Pons (tissue), 1 donor: ENCODE data around the gene MASP1.

Experiments used
- DNase-seq: peaks from one replicate; pipeline ENCODE4 v3.0.0-alpha.2; 2016; ENCODE audit warnings: low spot score

Gene MASP1

GRCh38 chr3:187293516-187294430, 2.2 kb upstream of the MASP1 start:
- no peak for DNase-seq

- no peak for DNase-seq
These were observed 1.3 kb upstream of the MASP1 start for GRCh38 chr3:187292631-187293515.

DNA sequence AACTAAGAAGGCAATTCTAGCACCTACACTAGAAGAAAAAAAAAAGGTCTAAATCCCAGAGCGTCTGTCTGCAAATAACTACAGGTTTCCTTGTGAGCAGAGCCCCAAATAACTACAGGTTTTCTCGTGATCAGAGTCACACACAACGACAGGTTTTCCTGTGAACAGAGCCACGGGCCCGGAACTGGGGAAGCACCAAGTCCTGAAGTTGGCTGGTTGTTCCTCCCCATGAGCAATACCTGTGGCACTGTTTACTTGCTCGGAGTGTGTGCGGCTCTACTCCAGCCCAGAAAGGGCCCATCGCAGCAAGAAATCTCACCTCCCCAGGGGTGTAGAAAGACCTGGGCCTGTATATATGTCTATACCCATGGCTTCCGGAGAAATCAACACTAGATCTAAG, 644 bp upstream of the MASP1 start:
- DNase-seq = no peak

DNA sequence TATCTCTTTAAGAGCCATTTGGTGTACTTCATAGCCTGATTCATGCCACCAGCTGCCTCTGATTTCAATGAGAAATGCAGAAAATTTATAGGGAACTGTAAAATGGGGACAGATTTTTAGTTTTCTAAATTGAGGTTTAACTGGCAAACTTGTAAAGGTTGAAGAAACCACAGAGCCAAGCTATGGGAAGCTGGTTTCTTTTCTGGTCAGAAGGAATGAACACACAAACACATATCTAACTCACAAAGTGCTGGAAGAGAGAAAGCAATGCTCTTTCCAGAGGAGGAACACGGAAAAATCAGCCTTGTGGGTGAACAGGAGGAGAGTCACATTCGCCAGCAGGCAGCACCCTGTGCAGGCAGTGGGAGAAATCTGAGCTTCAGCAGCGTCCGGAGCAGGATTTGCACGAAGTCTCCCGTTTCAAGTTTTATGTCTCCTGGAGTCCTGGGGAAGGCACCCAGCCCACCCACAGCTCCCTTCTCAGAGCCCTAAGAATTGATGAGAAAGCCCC, 481 bp downstream of the MASP1 start:
- no peak for DNase-seq

- no peak for DNase-seq
These were observed 1.0 kb downstream of the MASP1 start for GRCh38 chr3:187290503-187290902.

DNA sequence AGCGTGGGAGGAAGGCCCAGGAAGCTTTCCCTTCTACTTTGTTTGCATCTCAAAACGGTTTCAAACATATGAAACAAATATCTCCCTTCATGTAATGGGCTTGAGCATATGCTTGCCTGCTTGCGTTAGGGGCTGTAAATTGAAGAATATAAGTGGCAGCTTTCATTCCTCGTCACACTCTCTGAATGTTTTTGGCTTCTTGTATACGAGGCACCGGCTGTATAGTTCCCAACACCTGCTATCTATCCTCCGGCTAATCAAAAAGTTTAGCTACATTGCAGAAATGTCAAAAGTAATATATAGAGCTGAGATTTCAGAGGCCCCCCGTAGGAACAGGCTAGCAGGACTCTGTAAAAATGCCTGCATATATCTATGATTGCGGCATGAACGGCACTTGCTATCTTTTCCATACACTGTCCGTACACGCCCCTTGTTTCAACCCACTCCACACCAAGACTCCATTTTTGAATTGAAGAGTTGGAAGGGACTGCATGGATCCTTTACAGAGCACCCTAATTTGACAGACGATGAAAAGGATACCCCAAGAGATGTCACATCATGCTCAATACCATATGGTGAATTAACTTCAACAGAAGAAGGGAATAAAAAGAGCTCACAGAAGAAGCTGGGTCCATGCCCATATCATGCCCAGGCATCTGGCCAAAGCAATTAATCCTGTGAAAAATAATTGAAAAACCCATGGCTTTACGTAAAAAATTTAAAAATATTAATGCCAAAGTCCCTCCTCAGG, 2.5 kb downstream of the MASP1 start:
- DNase-seq = no peak

- DNase-seq = no peak
These were observed 3.2 kb downstream of the MASP1 start for GRCh38 chr3:187288131-187288854.

- no peak for DNase-seq
These were observed 4.3 kb downstream of the MASP1 start for GRCh38 chr3:187287256-187287655.

GRCh38 chr3:187286467-187287059, 5.0 kb downstream of the MASP1 start:
- no peak for DNase-seq

DNA sequence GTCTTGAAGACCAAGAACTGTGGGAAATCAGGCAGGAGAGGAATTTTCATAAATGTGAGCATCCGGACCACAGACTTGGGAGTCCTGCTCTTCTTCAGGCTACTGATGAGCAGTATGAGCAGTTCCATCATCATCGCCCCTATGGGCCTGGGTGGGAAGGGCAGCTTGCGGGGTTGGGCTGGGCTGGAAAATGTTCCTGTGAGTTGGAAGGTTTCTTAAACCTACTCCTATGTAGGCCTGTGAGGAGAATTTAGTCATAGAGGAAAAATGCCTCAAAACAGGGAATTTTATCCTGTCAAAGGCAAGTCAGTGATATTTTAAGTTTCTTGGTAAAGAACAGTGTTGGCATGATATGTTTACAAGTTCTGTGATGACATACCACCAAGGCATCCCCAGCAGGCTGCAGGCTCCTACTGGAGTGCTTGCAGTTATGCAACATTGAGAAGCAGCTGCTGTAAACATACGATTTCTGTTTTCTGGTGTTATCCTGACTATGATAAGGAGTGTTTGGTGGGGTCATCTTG, 10.3 kb downstream of the MASP1 start:
- no peak for DNase-seq

- DNase-seq = no peak
These were observed 10.9 kb downstream of the MASP1 start for GRCh38 chr3:187280644-187281043.

DNA sequence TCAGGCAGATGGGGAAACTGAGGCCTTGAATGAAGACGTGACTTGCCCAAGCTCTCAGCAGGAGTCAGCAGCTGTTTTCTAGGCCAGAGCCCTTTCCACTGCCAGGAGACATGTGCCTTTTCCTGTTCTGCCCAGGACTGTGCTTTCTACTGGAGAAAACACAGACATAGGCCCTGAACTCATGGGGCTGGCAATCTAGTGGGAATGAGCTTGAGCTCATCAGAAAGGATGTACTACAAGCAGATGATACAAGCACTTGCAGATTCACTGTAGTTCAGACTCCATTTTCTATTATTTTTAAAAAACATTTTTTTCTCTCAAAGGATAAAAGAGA, 14.4 kb downstream of the MASP1 start:
- DNase-seq = no peak

- DNase-seq = no peak
These were observed 15.0 kb downstream of the MASP1 start for GRCh38 chr3:187276397-187277128.

- peak; percentile 46 for DNase-seq
These were observed 16.6 kb downstream of the MASP1 start for GRCh38 chr3:187274977-187275338.

DNA sequence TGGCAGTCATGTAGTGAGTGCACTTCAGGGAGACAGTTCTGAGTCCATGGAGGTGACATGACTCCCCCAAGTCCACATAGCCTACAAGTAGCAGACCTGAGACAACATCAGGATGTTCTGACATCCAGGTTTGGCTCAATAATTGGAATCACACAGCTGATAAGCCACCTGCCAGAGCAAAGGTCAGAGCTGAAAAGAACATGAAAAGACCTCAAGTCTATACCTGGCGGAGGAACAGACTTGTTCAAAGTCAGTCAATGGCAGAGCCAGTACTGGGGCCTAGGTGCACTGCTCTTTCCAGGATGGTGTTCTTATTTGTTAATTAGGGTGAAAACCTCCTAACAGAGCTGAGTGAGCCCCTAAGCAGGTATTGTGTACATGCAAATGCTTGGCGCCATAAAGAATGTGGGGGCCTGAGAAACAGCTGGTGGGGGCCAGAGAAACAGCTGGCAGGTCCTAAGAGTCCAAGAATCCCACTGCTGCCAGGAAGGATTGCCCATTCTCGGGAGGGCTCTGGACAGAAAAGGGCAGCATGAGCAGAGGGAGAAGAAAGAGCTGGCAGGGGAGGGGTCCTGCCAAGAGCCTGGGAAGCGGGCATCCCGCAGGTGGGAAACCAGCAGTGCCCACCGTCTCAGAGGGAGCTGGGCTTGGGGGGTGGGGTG, 17.1 kb downstream of the MASP1 start:
- DNase-seq = no peak

DNA sequence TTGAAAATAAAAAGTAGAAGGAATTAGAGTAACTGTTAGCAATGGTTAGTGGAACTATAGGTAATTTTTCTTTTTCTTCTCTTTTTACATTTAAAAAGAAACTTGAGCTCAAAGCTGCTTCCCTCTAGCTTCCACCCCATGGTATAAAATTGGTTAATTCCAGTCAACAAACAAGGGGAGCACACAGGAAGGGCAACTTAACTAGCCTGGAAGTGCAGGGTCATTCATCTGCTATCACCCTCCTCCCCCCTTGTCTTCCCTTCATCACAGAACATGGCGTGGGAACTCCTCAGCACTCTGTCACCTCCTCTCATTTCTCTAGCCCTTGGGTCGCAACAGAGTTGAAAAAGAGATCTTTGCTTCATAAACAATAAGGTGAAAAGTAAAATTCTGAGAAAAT, 20.0 kb downstream of the MASP1 start:
- no peak for DNase-seq

- DNase-seq = no peak
These were observed 22.1 kb downstream of the MASP1 start for GRCh38 chr3:187269486-187269885.

DNA sequence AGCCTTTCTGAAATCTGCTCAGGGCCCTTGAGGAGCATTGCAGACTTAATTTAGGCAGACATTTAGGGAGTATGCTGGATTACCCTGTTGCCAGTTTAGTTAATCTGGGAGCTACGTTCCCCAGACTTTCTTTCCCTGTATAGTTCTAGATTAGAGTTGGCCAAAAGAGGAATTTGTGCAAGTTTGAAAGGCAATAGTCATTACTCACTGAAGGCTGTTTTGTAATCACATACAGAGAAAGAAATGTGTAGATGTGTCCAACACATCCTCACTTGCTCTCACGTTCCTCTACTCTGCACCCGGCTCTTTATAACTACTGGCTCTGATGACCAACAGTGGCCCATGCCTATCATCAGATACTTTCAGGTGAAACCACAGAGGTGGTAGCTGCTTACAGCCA, 24.2 kb downstream of the MASP1 start:
- no peak for DNase-seq

- no peak for DNase-seq
These were observed 24.8 kb downstream of the MASP1 start for GRCh38 chr3:187266691-187267090.
